NCI-H1105 treated with DMSO at 0.1 percent for 48 hours (cell line): ENCODE results near the gene WFIKKN1.

Experiments used
- DNase-seq: peaks from one replicate; lab custom pipeline; 2025; lab: John Stamatoyannopoulos, UW

The WFIKKN1 gene, protein sequence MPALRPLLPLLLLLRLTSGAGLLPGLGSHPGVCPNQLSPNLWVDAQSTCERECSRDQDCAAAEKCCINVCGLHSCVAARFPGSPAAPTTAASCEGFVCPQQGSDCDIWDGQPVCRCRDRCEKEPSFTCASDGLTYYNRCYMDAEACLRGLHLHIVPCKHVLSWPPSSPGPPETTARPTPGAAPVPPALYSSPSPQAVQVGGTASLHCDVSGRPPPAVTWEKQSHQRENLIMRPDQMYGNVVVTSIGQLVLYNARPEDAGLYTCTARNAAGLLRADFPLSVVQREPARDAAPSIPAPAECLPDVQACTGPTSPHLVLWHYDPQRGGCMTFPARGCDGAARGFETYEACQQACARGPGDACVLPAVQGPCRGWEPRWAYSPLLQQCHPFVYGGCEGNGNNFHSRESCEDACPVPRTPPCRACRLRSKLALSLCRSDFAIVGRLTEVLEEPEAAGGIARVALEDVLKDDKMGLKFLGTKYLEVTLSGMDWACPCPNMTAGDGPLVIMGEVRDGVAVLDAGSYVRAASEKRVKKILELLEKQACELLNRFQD

GRCh38 chr16:630815-631405 is at the start of gene WFIKKN1:
WFIKKN1 (plus strand) TSS chr16:630985; CDS start chr16:631254, 269 bp downstream.
- no peak for DNase-seq

- DNase-seq = no peak
These were observed 48.6 kb upstream of the WFIKKN1 start for GRCh38 chr16:582218-582613.

DNA sequence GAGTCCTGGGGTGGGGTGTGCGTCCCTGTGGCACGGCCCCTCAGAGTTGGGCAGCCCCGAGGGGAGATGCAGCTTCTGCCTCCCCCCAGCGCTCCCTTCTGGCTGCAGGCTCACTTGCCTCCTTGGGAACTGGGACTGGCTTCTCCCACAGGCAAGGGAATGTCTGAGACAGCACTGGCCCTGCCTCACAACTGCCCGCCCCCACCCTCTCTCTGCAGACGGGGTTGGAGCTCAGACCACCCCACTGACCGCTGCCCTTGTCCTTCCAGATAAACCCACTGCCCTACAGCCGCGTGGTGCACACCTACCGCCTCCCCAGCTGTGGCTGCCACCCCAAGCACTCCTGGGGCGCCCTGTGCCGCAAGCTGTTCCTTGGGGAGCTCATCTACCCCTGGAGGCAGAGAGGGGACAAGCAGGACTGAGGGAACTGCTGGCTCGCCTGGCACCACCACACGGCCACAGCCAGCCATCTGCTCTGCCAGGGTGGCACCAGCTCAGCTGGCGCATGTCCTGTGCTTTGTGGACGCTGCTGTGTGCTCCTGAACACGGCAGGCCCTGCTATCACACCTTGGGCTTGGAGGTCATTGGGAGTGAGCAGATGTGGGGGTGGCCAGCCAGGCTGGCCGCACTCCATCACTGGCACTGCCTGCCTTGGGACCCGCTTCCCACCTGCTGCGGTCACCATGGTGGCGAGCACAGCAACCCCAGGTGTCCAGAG is 48.0 kb upstream of the WFIKKN1 start:
- DNase-seq = no peak

DNA sequence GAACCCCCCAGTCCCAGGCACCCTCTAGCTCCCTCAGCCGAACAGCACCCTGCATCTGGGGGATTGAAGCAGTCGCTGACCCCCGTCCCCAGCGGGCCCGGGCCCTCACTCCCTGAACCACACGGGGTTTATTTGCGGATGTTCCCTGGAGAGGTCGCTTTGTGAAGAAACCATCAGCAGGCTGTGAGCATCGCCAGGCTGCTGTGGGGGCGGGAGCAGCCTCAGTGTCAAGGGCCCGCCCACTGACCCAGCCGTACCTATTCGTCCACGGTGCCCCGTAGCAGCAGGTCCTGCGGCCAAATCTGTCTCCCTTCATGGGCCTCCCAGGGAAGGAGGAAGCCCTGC is 47.3 kb upstream of the WFIKKN1 start:
- DNase-seq = no peak

DNA sequence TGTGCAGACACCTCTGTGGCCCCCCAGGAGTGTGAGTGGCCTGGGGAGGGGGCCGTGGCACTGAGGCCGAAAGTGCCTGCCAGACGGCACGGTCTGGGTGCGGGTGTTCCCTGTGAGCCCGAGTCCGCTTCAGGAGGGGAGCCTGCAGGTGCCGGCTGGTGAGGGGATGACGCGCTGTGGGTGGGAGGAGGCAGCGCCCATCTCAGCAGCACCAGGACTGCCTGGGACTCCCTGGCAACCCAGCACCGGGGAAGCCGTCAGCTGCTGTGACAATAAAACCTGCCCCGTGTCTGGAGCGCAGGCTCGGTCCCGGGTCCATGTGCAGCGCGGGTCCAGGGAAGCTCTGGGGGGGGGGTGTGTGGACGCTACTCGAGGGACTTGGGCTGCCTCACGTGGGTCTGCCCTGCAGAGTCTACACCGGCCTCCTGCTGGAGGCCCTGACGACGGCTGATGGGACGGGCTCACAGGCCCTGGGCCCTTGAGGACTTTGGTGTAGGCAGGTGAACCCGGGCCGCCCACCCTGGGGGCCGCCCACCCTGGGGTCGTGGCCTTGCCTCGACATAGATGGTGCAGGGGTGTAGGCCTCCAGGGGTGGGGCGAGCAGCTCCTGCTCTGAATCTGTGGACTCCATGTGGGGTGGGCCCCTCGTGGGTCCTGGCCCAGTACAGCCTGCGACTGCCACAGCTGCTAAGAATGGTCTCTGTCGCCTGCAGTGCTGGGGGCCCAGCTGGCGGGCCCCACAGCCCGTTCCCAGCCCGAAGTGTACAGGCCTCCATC is 46.8 kb upstream of the WFIKKN1 start:
- peak; percentile 32 for DNase-seq

DNA sequence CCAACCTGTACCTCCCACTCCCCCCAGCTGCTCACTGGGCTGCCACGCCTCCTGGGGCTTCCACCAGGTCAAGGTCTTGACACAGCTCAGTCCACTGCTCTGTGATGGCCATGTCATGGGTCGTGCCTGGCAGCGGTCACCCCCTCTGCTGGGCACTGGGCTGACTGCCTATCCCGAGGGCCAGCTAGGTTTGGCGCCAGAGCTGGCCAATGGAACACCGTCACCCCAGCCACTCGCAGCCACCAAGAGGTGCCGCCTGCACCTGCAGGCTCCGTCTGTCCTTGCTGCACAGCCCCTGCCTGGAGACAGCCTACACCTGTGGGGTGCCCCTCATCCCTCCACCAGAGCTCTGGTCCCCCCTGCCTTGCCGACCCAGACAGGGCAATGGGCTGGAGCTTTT is 45.4 kb upstream of the WFIKKN1 start:
- peak; percentile 11 for DNase-seq

DNA sequence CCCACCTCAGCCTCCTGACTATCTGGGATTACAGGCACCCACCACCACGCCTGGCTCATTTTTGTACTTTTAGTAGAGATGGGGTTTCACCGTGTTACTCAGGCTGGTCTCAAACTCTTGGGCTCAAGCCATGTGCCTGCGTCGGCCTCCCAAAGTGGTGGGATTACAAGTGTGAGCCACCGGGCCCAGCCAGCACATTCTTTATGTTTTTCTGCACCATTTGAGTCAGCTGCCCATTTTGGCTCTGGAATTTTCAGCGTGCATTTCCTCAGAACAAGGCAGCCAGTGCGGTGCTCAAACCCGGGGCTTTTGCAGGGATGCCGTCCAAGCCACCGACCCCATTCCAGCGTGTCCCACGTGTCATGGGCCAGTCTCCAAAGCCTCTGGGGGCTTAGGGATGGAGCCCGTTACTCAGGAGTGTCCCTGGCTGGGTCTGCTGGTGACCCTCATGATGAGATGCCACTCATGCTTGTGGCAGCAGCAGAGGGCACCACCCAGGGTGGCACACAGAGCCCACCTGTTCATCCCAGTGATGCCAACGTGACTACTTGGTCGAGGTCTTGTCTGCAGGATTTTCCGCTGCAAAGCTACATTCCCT is 44.6 kb upstream of the WFIKKN1 start:
- no peak for DNase-seq

GRCh38 chr16:586645-587590 is 43.9 kb upstream of the WFIKKN1 start:
- no peak for DNase-seq

- peak; percentile 7 for DNase-seq
These were observed 42.2 kb upstream of the WFIKKN1 start for GRCh38 chr16:588639-588888.

GRCh38 chr16:588889-589657 is 41.7 kb upstream of the WFIKKN1 start:
- DNase-seq = peak; percentile 75

DNA sequence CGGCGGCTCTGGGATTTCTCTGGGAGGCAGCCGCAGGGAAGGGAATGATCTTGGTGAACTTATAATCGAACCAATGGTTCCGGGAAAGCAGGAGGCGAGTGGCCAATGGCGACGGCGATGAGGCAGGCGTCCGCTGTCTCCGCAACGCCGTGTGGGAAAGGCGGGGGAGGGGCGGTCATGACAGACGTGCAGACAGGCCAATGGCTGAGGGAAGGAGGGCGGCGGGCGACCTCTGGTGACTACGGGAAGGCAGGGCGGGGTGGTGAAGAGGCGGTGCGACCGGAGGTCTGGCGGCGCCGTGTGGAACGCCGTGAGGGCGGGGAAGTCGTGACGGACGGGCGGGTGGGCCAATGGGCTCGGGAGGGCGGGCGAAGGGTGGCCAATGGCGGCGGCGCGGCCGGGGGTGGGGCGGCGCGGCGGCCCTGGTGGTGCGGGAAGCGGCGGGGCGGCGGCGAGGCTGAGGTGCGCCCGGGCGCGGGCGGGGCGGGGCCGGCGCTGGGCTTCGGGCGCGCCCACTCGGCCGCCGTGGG is 41.1 kb upstream of the WFIKKN1 start, which contains the start of gene RAB40C:
TSS of gene RAB40C (plus strand) at position 409 of the 530 bp plus-strand sequence. CDS start 226 bp downstream, outside the sequence.
- DNase-seq = peak; percentile 79

GRCh38 chr16:590188-590814 is 40.5 kb upstream of the WFIKKN1 start:
- no peak for DNase-seq

- DNase-seq = no peak
These were observed 40.0 kb upstream of the WFIKKN1 start for GRCh38 chr16:590815-591200.

DNA sequence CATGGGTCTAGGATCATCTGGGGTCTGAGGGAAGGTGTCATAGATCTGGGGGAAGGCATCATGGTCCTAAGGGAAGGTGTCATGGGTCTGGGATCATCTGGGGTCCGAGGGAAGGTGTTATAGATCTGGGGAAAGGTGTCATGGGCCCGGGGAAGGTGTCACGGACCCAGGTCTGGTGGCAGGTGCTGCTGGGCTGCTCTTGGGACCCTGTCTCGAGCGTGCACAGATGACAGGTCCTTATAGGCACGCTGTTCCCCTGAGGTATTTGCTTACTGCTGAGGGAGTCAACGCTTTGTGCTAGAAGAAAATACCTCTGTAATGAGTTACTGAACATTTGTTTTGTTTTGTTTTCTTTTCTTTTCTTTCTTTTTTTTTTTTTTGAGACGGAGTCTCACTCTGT is 39.6 kb upstream of the WFIKKN1 start:
- no peak for DNase-seq

DNA sequence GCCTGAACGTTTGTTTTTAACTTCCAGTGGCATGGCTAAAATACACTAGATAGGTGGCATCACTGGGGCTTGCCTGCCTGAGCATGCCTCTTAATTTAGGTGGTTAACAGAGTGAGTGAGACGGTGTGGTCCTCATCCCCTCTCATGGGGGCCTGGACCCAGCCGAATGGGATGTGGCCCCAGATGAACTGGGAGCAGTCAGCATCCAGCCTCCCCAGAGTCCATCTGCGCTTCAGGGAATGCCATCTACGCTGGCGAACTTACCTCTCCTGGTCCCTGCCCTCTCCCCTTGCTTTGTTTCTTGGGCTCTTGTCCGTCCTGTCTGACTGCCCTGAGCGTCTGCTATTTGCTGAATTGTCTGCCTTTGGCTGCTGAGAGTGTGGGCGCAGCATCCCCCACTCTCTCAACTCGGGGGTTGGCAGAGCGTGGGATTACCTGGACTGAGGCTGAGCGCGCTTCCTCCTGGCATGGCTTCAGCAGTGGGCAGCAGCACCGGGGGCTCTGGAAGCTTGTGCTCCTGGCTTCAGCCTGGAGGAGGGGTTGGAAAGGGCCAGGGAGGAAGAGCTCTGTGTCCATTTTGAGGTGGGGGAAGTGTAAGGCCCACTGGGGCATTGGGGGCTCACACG is 38.8 kb upstream of the WFIKKN1 start:
- DNase-seq = no peak

GRCh38 chr16:592518-593306 is 38.1 kb upstream of the WFIKKN1 start:
- DNase-seq = peak; percentile 68

DNA sequence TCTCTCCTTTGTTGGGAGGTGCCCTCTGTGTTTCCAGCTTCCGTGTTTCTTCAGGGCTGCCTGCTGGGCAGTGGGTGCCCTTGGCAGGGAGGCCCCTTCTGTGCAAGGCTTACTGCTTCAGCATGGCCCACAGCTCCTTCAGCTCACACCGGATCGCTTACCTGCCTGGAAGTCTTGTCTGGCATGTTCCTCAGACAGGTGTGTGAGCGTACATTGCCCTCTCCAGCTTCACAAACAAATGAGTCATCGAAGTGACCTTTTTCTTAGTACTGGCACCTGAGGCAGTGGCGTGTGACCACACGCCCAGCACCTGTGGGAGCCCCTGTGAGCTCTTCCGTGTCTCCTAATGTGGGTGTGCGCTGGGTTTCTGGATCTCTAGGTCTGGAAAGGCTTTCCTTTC is 37.4 kb upstream of the WFIKKN1 start:
- peak; percentile 16 for DNase-seq

- DNase-seq = no peak
These were observed 37.0 kb upstream of the WFIKKN1 start for GRCh38 chr16:593807-594206.
